ENCODE data around the gene USP24.
"Not testable (repeated sequence)": the region's sequence is repeated elsewhere in the genome, so short reads cannot be mapped to it uniquely, and the experiment has no call there.

The USP24 gene

GRCh38 chr1:55118651-55119329, 96.4 kb downstream of the USP24 start:
- Histone ChIP-seq H3K9me3 (ENCODE audit: control insufficient read depth, insufficient read depth, low read length) (no peaks in the 10 kb centered on the region), H3K36me3 (ENCODE audit: control insufficient read depth, low read length) (peaks cover 87% of the 10 kb centered on the region), H3K4me1 (ENCODE audit: control insufficient read depth, low read length) (no peaks in the 10 kb centered on the region), H3K27me3 (ENCODE audit: control insufficient read depth, low read length) (no peaks in the 10 kb centered on the region), H3K79me2 (ENCODE audit: control insufficient read depth, low read length) (no peaks in the 10 kb centered on the region), H3K9me2 (replicated peaks; ENCODE audit: control insufficient read depth, low read length) (no peaks in the 10 kb centered on the region), H3K4me2 (ENCODE audit: low read length) (no peak overlapping the region), H4K20me1 (ENCODE audit: control insufficient read depth, insufficient read depth, low read depth, low read length) (no peaks in the 10 kb centered on the region), H3K4me3 (ENCODE audit: low read length) (no peak overlapping the region), H3F3A (ENCODE audit: control insufficient read depth, insufficient read depth) (no peaks in the 10 kb centered on the region), H3K27ac (ENCODE audit: low read depth, low read length) (no peak overlapping the region)
- TF ChIP-seq EZH2phosphoT487 (IDR thresholded peaks at IDR 0.05; ENCODE audit: borderline replicate concordance, low read length) (no peak), CTCF (IDR thresholded peaks at IDR 0.05; ENCODE audit: low read depth, low read length, poor library complexity, severe bottlenecking) (no peak)

- H4K20me1 ChIP-seq (ENCODE audit: control insufficient read depth, insufficient read depth, low read depth, low read length) = no peaks in the 10 kb centered on the region
- H3K4me2 ChIP-seq (ENCODE audit: low read length) = no peak overlapping the region
- no peak overlapping the region for H3K4me3 ChIP-seq (ENCODE audit: low read length)
- no peak for TF ChIP-seq CTCF (IDR thresholded peaks at IDR 0.05; ENCODE audit: low read depth, low read length, poor library complexity, severe bottlenecking)
- TF ChIP-seq EZH2phosphoT487 (IDR thresholded peaks at IDR 0.05; ENCODE audit: borderline replicate concordance, low read length) = no peak
- peaks cover 87% of the 10 kb centered on the region for H3K36me3 ChIP-seq (ENCODE audit: control insufficient read depth, low read length)
- H3K9me3 ChIP-seq (ENCODE audit: control insufficient read depth, insufficient read depth, low read length) = no peaks in the 10 kb centered on the region
- no peak overlapping the region for H3K27ac ChIP-seq (ENCODE audit: low read depth, low read length)
- no peaks in the 10 kb centered on the region for H3K9me2 ChIP-seq (replicated peaks; ENCODE audit: control insufficient read depth, low read length)
- no peaks in the 10 kb centered on the region for H3K27me3 ChIP-seq (ENCODE audit: control insufficient read depth, low read length)
- no peaks in the 10 kb centered on the region for H3F3A ChIP-seq (ENCODE audit: control insufficient read depth, insufficient read depth)
- no peaks in the 10 kb centered on the region for H3K79me2 ChIP-seq (ENCODE audit: control insufficient read depth, low read length)
- H3K4me1 ChIP-seq (ENCODE audit: control insufficient read depth, low read length) = no peaks in the 10 kb centered on the region
Observed at GRCh38 chr1:55117941-55118340, 97.2 kb downstream of the USP24 start.

- not testable (repeated sequence) for H3K9me3 ChIP-seq (ENCODE audit: control insufficient read depth, insufficient read depth, low read length); H3K4me1 ChIP-seq (ENCODE audit: control insufficient read depth, low read length); H3K4me2 ChIP-seq (ENCODE audit: low read length); H3K27ac ChIP-seq (ENCODE audit: low read depth, low read length); H4K20me1 ChIP-seq (ENCODE audit: control insufficient read depth, insufficient read depth, low read depth, low read length); H3F3A ChIP-seq (ENCODE audit: control insufficient read depth, insufficient read depth); H3K27me3 ChIP-seq (ENCODE audit: control insufficient read depth, low read length); H3K79me2 ChIP-seq (ENCODE audit: control insufficient read depth, low read length); H3K4me3 ChIP-seq (ENCODE audit: low read length); H3K9me2 ChIP-seq (replicated peaks; ENCODE audit: control insufficient read depth, low read length)
- peaks cover 77% of the 10 kb centered on the region for H3K36me3 ChIP-seq (ENCODE audit: control insufficient read depth, low read length)
Observed at GRCh38 chr1:55109005-55109404, 106.2 kb downstream of the USP24 start.

GRCh38 chr1:55107101-55107500, 108.1 kb downstream of the USP24 start:
- Histone ChIP-seq H3K79me2 (ENCODE audit: control insufficient read depth, low read length) (no peaks in the 10 kb centered on the region), H3K27ac (ENCODE audit: low read depth, low read length) (no peak overlapping the region), H3K9me3 (ENCODE audit: control insufficient read depth, insufficient read depth, low read length) (no peaks in the 10 kb centered on the region), H3K9me2 (replicated peaks; ENCODE audit: control insufficient read depth, low read length) (no peaks in the 10 kb centered on the region), H3K27me3 (ENCODE audit: control insufficient read depth, low read length) (no peaks in the 10 kb centered on the region), H3K4me3 (ENCODE audit: low read length) (no peak overlapping the region), H3K4me2 (ENCODE audit: low read length) (no peak overlapping the region), H3K4me1 (ENCODE audit: control insufficient read depth, low read length) (no peaks in the 10 kb centered on the region), H3F3A (ENCODE audit: control insufficient read depth, insufficient read depth) (no peaks in the 10 kb centered on the region), H4K20me1 (ENCODE audit: control insufficient read depth, insufficient read depth, low read depth, low read length) (no peaks in the 10 kb centered on the region), H3K36me3 (ENCODE audit: control insufficient read depth, low read length) (peaks cover 77% of the 10 kb centered on the region)
- TF ChIP-seq EZH2phosphoT487 (IDR thresholded peaks at IDR 0.05; ENCODE audit: borderline replicate concordance, low read length) (no peak), CTCF (IDR thresholded peaks at IDR 0.05; ENCODE audit: low read depth, low read length, poor library complexity, severe bottlenecking) (no peak)

Measured in DOHH2 (cell line).